ENCODE data around the gene LDLRAD4.

DNA sequence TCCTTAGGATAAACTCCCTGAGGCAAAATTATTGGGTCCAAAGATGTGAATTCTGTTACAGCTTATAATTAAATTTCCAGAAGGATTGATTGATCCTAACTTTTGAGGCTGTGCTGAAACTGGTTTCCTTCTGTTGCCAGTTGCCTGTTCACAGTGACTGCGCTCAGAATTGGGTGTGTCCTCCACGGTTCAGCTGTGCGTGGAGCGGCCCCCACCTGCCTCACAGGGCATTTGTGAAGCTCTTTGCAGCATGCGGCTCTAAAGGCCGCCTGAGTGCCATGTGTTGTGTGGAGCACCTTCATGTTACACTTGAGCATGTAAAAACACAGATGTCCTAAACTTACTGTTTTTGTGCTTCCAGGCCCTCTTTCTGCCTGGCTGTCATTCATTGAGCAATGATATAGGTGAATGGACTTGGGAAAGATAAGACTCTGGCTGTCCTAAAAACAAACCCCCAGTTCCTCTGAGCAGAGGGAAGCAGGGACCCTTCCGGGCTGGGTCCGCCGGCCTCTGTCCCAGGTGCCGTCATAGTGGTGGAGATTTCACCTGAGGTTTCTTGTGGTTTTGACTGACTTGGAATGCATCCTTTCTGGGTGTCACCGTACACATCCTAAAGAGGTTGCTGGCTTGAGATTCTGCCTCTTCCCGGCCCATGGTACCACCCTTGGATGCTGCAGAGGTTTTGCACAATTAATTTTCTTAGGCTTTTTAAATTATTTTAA is 173.6 kb downstream of the LDLRAD4 start:
- TF ChIP-seq POLR2A (IDR thresholded peaks at IDR 0.05; ENCODE audit: low read depth, low read length) (no peak), POLR2AphosphoS5 (IDR thresholded peaks at IDR 0.05; ENCODE audit: low read depth, low read length) (no peak), POU2F2 (IDR thresholded peaks at IDR 0.05; ENCODE audit: low read depth, low read length) (no peak), PAX5 (IDR thresholded peaks at IDR 0.05; ENCODE audit: insufficient read depth, low read length, severe bottlenecking) (no peak), TAF1 (IDR thresholded peaks at IDR 0.05; ENCODE audit: low read depth, low read length) (no peak), SPI1 (IDR thresholded peaks at IDR 0.05; ENCODE audit: low read depth, low read length) (no peak)

Measured in GM12891 (cell line).